Activated CD4-positive, alpha-beta memory T cell treated with anti-CD3 and anti-CD28 coated beads for 36 hours (primary cell): ENCODE results near the gene APBA2. TPM values are rescaled to one million over a fixed set of nuclear protein-coding genes. Genes with fewer than 3 reads are reported as not detected.

ENCODE experiments used
- CTCF ChIA-PET: fragments of 350-600 bp; sonication (Branson Sonifier 250); formaldehyde crosslinking; loops from one replicate; lab custom pipeline; 2021; ENCODE audit warnings: antibody characterized with exemption, inconsistent platforms; lab: Charles Lee
- POLR2A ChIA-PET: fragments of 350-600 bp; sonication (Branson Sonifier 250); formaldehyde crosslinking; loops from one replicate; lab custom pipeline; 2021; ENCODE audit warnings: antibody characterized with exemption; lab: Charles Lee
- DNase-seq: peaks from one replicate; pipeline ENCODE4 v3.0.0-alpha.2; 2020
- H3K27ac Mint-ChIP-seq: one replicate; pipeline ENCODE4 v1.8.0; 2021; ENCODE audit warnings: mixed read lengths
- H3K27me3 Mint-ChIP-seq: one replicate; pipeline ENCODE4 v1.8.0; 2021; ENCODE audit warnings: mixed read lengths
- H3K36me3 Mint-ChIP-seq: one replicate; pipeline ENCODE4 v1.8.0; 2021; ENCODE audit warnings: mixed read lengths
- H3K4me1 Mint-ChIP-seq: one replicate; pipeline ENCODE4 v1.8.0; 2021; ENCODE audit warnings: low read depth, mixed read lengths
- H3K4me3 Mint-ChIP-seq: one replicate; pipeline ENCODE4 v1.8.0; 2021; ENCODE audit warnings: mild to moderate bottlenecking, mixed read lengths
- H3K9me3 Mint-ChIP-seq: one replicate; pipeline ENCODE4 v1.8.0; 2021; ENCODE audit warnings: mixed read lengths
- intact Hi-C: fragments of 100-400 bp; cut with micrococcal nuclease; formaldehyde crosslinking; loops from one replicate; pipeline ENCODE4 v1.15.1; 2023
- total RNA-seq, 2 experiments: library from RNA; stranded (reverse); gene quantifications; one replicate each; pipeline ENCODE4 v1.2.3, GENCODE V29; 2021

The APBA2 gene
- total RNA-seq, 2 experiments from 2014 or later: 6.4 to 8.9 TPM

DNA sequence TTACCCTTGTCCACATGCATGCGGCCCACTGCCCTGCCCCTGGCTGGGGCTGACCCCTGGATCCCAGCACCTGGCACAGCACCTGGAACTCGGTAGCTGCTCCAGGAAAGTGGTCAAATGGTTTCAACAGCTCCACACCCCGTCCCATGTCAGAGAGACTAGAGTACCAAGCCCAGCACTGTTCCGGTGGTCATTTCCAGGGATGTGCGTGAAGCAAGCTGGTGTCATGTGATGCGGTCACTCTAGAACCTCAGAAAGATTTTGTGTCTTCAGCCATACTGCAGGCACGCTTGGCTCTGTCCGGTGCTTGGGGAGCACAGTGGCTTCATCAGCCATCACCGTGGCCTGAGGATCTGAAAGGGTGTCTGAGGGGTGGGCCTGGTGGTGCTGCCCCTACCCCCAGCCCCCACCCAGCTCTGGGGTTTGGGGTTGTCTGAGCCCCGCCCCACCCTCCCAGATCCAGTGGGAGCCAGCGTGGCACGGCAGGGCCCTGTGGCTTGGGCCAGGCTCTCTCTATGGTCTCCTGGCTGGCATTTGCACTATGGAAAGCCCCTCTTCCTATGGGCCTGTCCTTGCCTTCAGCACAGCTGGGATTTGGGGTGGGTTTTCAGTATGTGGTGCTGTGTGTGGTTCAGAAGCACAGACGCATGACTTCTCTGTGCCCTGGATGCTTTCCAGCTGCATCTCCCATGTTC lies 15.3 kb downstream of the APBA2 start:
- no peaks in the 10 kb centered on the region for H3K36me3 Mint-ChIP-seq
- peaks cover 26% of the 10 kb centered on the region for H3K4me1 Mint-ChIP-seq
- POLR2A ChIA-PET: no interaction called here
- H3K9me3 Mint-ChIP-seq: no peaks in the 10 kb centered on the region
- no peak for DNase-seq
- H3K4me3 Mint-ChIP-seq: no peak overlapping the region
- intact Hi-C loops: no loop called here
- H3K27me3 Mint-ChIP-seq: no peaks in the 10 kb centered on the region
- CTCF ChIA-PET: no interaction called here
- H3K27ac Mint-ChIP-seq: no peak overlapping the region

GRCh38 chr15:28901587-28901980 lies 15.8 kb downstream of the APBA2 start:
- intact Hi-C loops: no loop called here
- DNase-seq: no peak
- Mint-ChIP-seq H3K9me3 (no peaks in the 10 kb centered on the region), H3K27ac (no peak overlapping the region), H3K27me3 (no peaks in the 10 kb centered on the region), H3K4me1 (peaks cover 26% of the 10 kb centered on the region), H3K4me3 (no peak overlapping the region), H3K36me3 (no peaks in the 10 kb centered on the region)
- CTCF ChIA-PET: no interaction called here
- POLR2A ChIA-PET: no interaction called here

GRCh38 chr15:28901987-28902745 lies 16.4 kb downstream of the APBA2 start:
- Mint-ChIP-seq H3K4me1 (peaks cover 22% of the 10 kb centered on the region), H3K36me3 (no peaks in the 10 kb centered on the region), H3K4me3 (no peak overlapping the region), H3K9me3 (no peaks in the 10 kb centered on the region), H3K27me3 (no peaks in the 10 kb centered on the region), H3K27ac (no peak overlapping the region)
- no peak for DNase-seq
- ChIA-PET CTCF (interaction anchor here (1.4 kb wide), 1 partner anchor 8 kb away, joined by 3 read pairs; no protein-coding TSS in a partner anchor), POLR2A (no interaction called here)
- intact Hi-C loops: no loop called here

DNA sequence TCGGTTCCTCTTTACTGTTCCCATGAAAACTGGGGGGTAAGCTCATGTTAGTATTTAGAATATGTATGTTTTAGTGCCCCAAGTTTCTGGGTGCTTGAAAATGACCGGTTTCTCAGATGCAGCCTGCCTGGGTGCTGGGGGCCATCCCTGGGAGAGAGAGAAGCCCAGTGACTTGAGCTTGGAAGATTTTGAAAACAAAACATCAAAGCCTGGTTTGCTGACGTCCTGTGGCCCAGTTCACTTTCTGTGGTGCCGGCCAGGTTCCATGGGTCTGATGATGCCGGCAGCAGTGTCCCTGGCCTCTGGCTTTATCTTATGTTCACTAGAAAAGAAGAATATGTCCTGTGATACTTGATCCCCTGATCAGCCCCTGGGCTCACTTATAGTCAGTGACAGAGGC lies 17.1 kb downstream of the APBA2 start:
- intact Hi-C loops: no loop called here
- H3K27ac Mint-ChIP-seq: no peak overlapping the region
- peaks cover 22% of the 10 kb centered on the region for H3K4me1 Mint-ChIP-seq
- H3K36me3 Mint-ChIP-seq: no peaks in the 10 kb centered on the region
- ChIA-PET CTCF (interaction anchor here (1.4 kb wide), 1 partner anchor 9 kb away, joined by 3 read pairs; no protein-coding TSS in a partner anchor), POLR2A (no interaction called here)
- H3K4me3 Mint-ChIP-seq: no peak overlapping the region
- H3K9me3 Mint-ChIP-seq: no peaks in the 10 kb centered on the region
- H3K27me3 Mint-ChIP-seq: no peaks in the 10 kb centered on the region
- DNase-seq: no peak

- Mint-ChIP-seq H3K27ac (no peak overlapping the region), H3K4me1 (peaks cover 18% of the 10 kb centered on the region), H3K36me3 (no peaks in the 10 kb centered on the region), H3K27me3 (no peaks in the 10 kb centered on the region), H3K4me3 (no peak overlapping the region), H3K9me3 (no peaks in the 10 kb centered on the region)
- ChIA-PET POLR2A (no interaction called here), CTCF (no interaction called here)
- no peak for DNase-seq
- intact Hi-C loops: no loop called here
Measured at GRCh38 chr15:28903555-28903954, 17.8 kb downstream of the APBA2 start.

DNA sequence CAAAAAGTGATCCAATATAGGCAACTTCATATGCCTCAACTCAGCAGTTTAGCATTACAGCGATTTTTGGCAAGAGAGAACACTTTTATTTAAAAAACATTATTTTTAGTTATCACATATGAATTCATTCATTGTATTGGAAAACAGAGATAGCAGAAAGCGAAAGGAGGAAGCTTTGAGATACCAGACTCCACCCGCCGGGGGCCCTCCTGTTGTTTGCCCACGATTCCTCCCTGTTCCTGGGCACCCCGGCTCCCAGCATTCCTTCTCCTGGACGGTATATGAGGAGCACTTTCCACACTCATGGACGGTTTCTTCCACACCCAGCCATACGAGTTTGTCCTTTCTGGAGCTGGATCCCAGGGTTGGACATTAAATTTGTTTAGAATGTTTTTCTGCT lies 18.2 kb downstream of the APBA2 start:
- no peaks in the 10 kb centered on the region for H3K36me3 Mint-ChIP-seq
- CTCF ChIA-PET: no interaction called here
- intact Hi-C loops: no loop called here
- DNase-seq: no peak
- H3K4me3 Mint-ChIP-seq: no peak overlapping the region
- H3K27ac Mint-ChIP-seq: no peak overlapping the region
- no peaks in the 10 kb centered on the region for H3K9me3 Mint-ChIP-seq
- H3K27me3 Mint-ChIP-seq: no peaks in the 10 kb centered on the region
- POLR2A ChIA-PET: no interaction called here
- peaks cover 17% of the 10 kb centered on the region for H3K4me1 Mint-ChIP-seq

DNA sequence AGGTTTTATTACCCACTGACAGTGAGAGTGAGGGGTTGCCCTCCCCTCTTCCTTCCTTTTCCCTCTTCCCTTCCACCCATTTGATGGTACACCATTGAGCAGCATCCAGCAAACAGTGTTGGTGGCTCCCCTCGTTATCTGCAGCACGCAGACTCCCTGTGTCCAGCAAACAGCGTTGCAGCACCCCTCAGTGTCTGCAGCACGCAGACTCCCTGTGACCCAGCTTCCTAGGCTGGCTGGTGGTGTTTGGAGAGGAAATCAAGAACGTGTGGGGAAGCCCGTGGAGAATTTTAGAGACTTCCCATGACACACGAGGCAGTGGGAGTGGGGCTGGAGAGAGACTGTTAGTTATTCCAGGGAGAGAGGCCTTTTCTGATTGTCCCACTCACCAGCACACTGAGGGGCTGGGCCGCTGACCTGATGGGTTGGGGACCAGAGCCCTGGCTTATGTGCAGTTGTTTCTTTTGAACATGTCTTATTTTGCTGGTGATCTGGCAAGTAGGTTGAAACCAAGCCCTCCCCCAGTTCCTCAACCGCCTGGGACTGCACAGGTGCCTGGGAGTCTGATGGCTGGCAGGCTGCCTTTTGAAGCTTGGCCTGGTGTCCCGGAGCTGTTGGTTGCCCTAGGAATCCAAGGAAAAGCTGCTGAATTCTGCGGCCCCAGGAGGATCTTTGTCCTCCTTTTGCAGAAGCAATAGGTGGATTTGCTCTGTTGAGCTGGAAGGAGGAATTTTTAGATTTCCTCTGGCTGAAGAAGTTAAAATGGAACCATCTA lies 19.0 kb downstream of the APBA2 start:
- Mint-ChIP-seq H3K9me3 (no peaks in the 10 kb centered on the region), H3K4me3 (no peak overlapping the region), H3K27me3 (no peaks in the 10 kb centered on the region), H3K4me1 (peaks cover 17% of the 10 kb centered on the region), H3K27ac (no peak overlapping the region), H3K36me3 (no peaks in the 10 kb centered on the region)
- intact Hi-C loops: no loop called here
- ChIA-PET POLR2A (no interaction called here), CTCF (no interaction called here)
- DNase-seq: no peak

- Mint-ChIP-seq H3K4me1 (peaks cover 19% of the 10 kb centered on the region), H3K27me3 (no peaks in the 10 kb centered on the region), H3K4me3 (no peak overlapping the region), H3K9me3 (no peaks in the 10 kb centered on the region), H3K27ac (no peak overlapping the region), H3K36me3 (no peaks in the 10 kb centered on the region)
- DNase-seq: no peak
- CTCF ChIA-PET: no interaction called here
- intact Hi-C loops: no loop called here
- POLR2A ChIA-PET: no interaction called here
Measured at GRCh38 chr15:28907338-28907960, 21.7 kb downstream of the APBA2 start.

DNA sequence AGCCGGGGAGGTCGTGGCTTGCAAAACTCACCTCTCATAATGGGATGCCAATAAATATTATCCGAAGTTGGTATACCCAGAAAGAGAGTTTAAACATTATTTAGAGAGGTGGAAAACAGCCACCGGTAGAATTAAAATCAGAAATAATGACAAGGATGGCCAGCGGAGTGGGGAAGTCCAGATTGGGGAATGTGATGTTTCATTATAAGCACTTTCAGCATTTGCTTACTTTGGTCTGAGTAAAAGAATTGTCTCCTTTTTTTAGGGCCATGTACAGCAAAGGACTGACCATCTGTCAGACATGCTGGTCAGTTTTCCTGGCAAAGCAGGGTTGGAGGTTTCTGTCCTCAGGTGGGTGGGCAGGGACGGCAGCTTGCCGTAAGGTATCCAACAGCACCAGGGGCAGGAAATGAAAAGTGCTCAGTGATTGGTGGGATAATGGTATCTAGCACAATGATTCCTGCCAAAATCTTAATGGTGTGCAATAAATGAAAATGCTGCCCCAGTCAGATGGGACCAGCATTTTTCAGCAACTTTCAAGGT lies 24.3 kb downstream of the APBA2 start:
- no peaks in the 10 kb centered on the region for H3K27me3 Mint-ChIP-seq
- CTCF ChIA-PET: no interaction called here
- no peak overlapping the region for H3K4me3 Mint-ChIP-seq
- intact Hi-C loops: no loop called here
- POLR2A ChIA-PET: no interaction called here
- no peak overlapping the region for H3K27ac Mint-ChIP-seq
- H3K9me3 Mint-ChIP-seq: no peaks in the 10 kb centered on the region
- no peak for DNase-seq
- peaks cover 13% of the 10 kb centered on the region for H3K4me1 Mint-ChIP-seq
- no peaks in the 10 kb centered on the region for H3K36me3 Mint-ChIP-seq

DNA sequence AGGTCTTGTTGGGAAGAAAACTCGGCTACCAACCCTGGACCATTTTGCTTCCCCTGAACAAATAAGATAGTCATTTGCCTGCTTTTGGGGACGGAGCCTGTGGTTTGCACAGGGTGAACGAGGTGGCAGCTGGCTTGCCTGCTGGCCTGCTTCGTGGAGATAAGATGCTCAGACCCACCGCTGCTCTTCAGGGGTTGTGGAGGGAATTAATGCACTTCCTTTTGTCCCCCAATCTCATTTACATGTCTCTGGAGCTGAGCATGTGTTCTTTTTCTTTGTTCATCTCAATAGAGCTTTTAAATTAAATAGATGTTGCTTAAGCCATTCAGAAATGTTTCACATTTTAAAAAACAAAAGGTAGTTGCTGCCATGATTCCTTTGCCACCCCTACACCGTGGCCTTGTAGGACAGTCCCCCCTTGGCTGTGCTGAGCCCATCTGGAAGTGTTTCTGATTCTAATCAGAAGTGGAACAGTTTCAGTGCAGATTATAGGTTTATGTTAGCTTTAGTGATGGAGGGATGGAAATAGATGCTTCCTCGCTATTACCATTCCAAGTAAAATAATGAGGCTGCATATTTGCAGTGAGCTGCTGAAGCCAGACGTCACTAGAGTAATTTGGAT lies 25.6 kb downstream of the APBA2 start:
- Mint-ChIP-seq H3K27me3 (no peaks in the 10 kb centered on the region), H3K9me3 (no peaks in the 10 kb centered on the region), H3K36me3 (no peaks in the 10 kb centered on the region), H3K4me1 (peaks cover 8% of the 10 kb centered on the region), H3K4me3 (no peak overlapping the region), H3K27ac (no peak overlapping the region)
- intact Hi-C loops: no loop called here
- ChIA-PET CTCF (no interaction called here), POLR2A (no interaction called here)
- DNase-seq: no peak

GRCh38 chr15:28912422-28912821 lies 26.6 kb downstream of the APBA2 start:
- H3K27ac Mint-ChIP-seq: no peak overlapping the region
- no peak overlapping the region for H3K4me3 Mint-ChIP-seq
- CTCF ChIA-PET: interaction anchor here (1.3 to 1.4 kb wide), 2 partner anchors 9 to 63 kb away, joined by 3 read pairs; no protein-coding TSS in a partner anchor
- no peaks in the 10 kb centered on the region for H3K36me3 Mint-ChIP-seq
- no peaks in the 10 kb centered on the region for H3K9me3 Mint-ChIP-seq
- no peaks in the 10 kb centered on the region for H3K27me3 Mint-ChIP-seq
- intact Hi-C loops: no loop called here
- no peak for DNase-seq
- POLR2A ChIA-PET: no interaction called here
- H3K4me1 Mint-ChIP-seq: peaks cover 8% of the 10 kb centered on the region
